HL-60 (cell line): Measurements from ENCODE around the gene MSS51.
A peak's percentile ranks its signal among the peaks of the same experiment; 100 is the strongest.

Experiments
- DNase-seq, 2 experiments: peaks; one replicate each; pipeline ENCODE4 v3.0.0-alpha.2; 2010 to 2020; ENCODE audit warnings: low read depth in 1 of 2, low spot score in 1 of 2
- H3K27ac ChIP-seq: fragments of 250-450 bp; sonication (Bioruptor Pico); replicated peaks from 2 replicates; pipeline ENCODE4 v1.5.1; 2020; ENCODE audit warnings: mild to moderate bottlenecking, moderate library complexity
- H3K27me3 ChIP-seq: fragments of 250-450 bp; sonication (Bioruptor Pico); 2 replicates; pipeline ENCODE4 v1.5.1; 2021; ENCODE audit warnings: mild to moderate bottlenecking, moderate library complexity; ENCODE audit not compliant: insufficient read depth, poor library complexity, severe bottlenecking
- H3K4me3 ChIP-seq: replicated peaks from 2 replicates; pipeline ENCODE4 v1.5.1; 2011; ENCODE audit warnings: mild to moderate bottlenecking, control low read depth, low read length; ENCODE audit not compliant: insufficient read depth
- CTCF ChIP-seq: IDR thresholded peaks from one replicate; pipeline ENCODE4 v1.5.1; 2011; ENCODE audit warnings: low read length, control low read depth, inconsistent platforms; ENCODE audit not compliant: insufficient read depth
- GABPA ChIP-seq: IDR thresholded peaks from 2 replicates; pipeline ENCODE4 v1.6.1; 2012; ENCODE audit warnings: low read depth
- POLR2AphosphoS5 ChIP-seq: IDR thresholded peaks from 2 replicates; pipeline ENCODE4 v1.6.1; 2012; ENCODE audit warnings: low read depth
- REST ChIP-seq: IDR thresholded peaks from 2 replicates; pipeline ENCODE4 v1.6.1; 2012; ENCODE audit warnings: low read depth; ENCODE audit not compliant: insufficient replicate concordance
- SPI1 ChIP-seq: IDR thresholded peaks from 2 replicates; pipeline ENCODE4 v1.6.1; 2012; ENCODE audit warnings: low read depth, mild to moderate bottlenecking, borderline replicate concordance

Gene MSS51

GRCh38 chr10:73448384-73448783 lies 15.0 kb upstream of the MSS51 start:
- H3K27ac ChIP-seq = no peak overlapping the region
- TF ChIP-seq SPI1 = peak; percentile 25; the same call in 1 of the 2 replicates
- no peak for TF ChIP-seq POLR2AphosphoS5
- no peak for TF ChIP-seq GABPA
- no peak for TF ChIP-seq CTCF
- no peak for TF ChIP-seq REST
- DNase-seq = no peak
- no peaks in the 10 kb centered on the region for H3K27me3 ChIP-seq
- no peak overlapping the region for H3K4me3 ChIP-seq

GRCh38 chr10:73446926-73447325 lies 13.6 kb upstream of the MSS51 start:
- no peak overlapping the region for H3K27ac ChIP-seq
- no peak for DNase-seq
- no peaks in the 10 kb centered on the region for H3K27me3 ChIP-seq
- no peak overlapping the region for H3K4me3 ChIP-seq
- TF ChIP-seq CTCF = no peak

GRCh38 chr10:73444457-73444856 lies 11.1 kb upstream of the MSS51 start:
- no peak for TF ChIP-seq GABPA
- TF ChIP-seq CTCF = no peak
- TF ChIP-seq SPI1 = no peak
- TF ChIP-seq POLR2AphosphoS5 = no peak
- no peak for TF ChIP-seq REST
- Histone ChIP-seq H3K27ac (no peak overlapping the region), H3K4me3 (no peak overlapping the region), H3K27me3 (no peaks in the 10 kb centered on the region)
- DNase-seq = no peak

- H3K4me3 ChIP-seq = no peak overlapping the region
- no peak overlapping the region for H3K27ac ChIP-seq
- H3K27me3 ChIP-seq = no peaks in the 10 kb centered on the region
- no peak for DNase-seq
- no peak for TF ChIP-seq POLR2AphosphoS5
- no peak for TF ChIP-seq REST
- no peak for TF ChIP-seq GABPA
- TF ChIP-seq CTCF = no peak
- TF ChIP-seq SPI1 = no peak
Measured at GRCh38 chr10:73439605-73440312, 6.4 kb upstream of the MSS51 start.
